HG03378 (cell line): ENCODE data around the gene DRD2.
"Not testable (repeated sequence)": the region's sequence is repeated elsewhere in the genome, so short reads cannot be mapped to it uniquely, and the experiment has no call there.

Source experiments
- ATAC-seq: cut with Tn5 transposase; IDR thresholded peaks from one replicate; pipeline ENCODE4 v1.9.1; 2021; ENCODE audit warnings: mild to moderate bottlenecking, moderate library complexity; ENCODE audit not compliant: unreplicated experiment

Gene DRD2

GRCh38 chr11:113475160-113475761, at the start of gene DRD2:
Gene DRD2 (minus strand): TSS chr11:113475398. CDS start chr11:113424651, 50,747 bp downstream.
- ATAC-seq = no peak

DNA sequence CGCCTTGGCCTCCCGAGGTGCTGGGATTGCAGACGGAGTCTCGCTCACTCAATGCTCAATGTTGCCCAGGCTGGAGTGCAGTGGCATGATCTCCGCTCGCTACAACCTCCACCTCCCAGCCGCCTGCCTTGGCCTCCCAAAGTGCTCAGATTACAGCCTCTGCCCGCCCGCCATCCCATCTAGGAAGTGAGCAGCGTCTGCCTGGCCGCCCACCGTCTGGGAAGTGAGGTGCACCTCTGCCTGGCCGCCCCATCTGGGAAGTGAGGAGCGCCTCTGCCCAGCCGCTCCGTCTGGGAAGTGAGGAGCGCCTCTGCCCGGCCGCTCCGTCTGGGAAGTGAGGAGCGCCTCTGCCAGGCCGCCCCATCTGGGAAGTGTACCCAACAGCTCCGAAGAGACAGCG, 48.7 kb upstream of the DRD2 start:
- not testable (repeated sequence) for ATAC-seq

DNA sequence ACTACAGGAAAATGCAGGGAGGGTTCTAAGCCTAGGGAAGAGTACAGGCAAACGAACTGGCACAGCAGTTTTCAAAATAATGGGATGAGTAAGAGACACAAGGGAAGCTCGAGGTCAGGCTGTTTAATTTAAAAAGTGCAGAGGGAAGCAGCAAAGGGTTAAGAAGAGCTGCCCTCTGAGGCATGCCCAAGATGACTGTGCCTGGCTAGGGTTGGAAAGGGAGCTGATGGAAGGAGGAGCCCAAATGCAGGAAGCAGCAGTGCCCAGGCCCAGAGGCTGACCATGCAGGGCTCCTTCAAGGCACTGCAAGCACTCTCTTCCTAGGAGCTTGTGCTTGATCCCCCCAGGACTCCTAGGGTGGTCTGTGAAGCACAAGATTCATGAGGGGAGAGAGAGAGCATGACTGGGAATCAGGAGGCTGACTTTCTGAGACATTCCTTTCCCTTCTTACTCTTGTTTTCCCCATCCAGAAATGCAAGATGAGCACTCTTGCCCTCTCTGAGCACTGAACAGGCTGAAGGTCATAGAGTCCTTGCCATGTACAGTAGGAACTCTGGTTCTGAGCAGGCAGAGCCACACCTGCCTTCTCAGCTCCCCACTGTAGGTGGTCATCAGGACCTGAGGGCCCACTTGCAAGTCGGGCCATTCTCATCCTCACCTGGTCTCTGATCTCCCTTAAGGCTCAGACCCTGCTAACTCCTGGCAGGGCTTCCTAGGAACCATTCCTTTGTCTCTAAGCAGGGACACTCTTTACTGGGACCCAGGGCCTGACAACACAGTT, 46.7 kb upstream of the DRD2 start:
- ATAC-seq = no peak

- no peak for ATAC-seq
These were observed 44.9 kb upstream of the DRD2 start for GRCh38 chr11:113519989-113520613.

DNA sequence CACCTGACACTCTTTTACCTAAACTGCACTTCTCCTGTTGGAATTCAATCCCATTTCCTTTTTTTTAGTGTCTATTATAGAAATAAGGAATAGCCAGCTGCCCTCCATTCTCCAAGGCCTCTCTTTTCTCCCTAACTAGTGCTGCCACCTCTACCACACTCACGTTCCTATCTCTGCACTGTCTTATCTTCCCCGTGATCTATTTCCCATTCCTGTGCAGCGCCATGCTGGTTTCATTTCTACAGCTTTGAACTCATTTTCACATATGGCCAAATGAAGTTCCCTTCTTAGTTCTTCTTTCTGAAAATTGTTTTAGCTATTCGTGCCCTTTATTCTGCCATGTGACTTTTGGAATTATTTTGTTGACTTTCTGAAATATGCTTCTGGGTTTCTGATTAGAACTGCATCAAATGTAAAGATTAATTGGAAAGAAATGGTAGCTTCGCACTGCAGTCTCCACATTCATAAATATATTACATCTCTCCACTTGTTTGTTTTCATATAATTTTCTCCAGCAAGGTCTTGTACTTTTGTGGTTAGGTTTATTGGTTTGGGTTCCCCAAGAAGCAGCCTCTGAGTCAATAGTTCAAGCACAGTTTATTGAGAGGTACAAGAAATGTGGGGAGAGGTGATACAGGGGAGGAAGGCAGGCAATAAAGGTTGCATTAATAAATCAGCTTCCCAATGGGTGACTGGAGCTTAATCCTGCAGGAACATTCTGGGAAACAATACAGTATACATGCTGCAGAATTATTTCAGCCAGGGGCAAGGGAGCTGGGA, 43.7 kb upstream of the DRD2 start:
- ATAC-seq = no peak

- ATAC-seq = no peak
These were observed 42.2 kb upstream of the DRD2 start for GRCh38 chr11:113517361-113517760.

DNA sequence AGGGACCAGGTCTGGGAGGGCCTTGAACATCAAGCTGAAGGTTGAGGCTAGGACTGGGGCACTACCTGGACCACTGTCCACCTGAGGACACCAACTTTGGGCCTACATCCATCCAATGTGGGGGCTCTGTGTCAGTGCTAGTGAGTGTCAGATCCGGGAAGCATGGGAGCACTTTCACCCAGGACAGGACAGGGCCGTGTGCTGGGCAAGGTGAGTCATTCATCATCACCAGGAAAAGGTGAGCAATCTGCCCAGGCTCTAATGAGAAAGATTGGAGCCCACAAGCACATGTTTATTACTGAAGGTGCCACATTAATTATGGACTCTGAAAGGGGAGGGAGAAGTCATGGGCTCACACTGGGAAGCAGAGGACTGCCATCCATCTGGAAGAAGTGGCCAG, 39.7 kb upstream of the DRD2 start:
- no peak for ATAC-seq

- ATAC-seq = no peak
These were observed 32.1 kb upstream of the DRD2 start for GRCh38 chr11:113507341-113507740.

- ATAC-seq = no peak
These were observed 31.7 kb upstream of the DRD2 start for GRCh38 chr11:113506893-113507292.

GRCh38 chr11:113506461-113506860, 31.3 kb upstream of the DRD2 start:
- ATAC-seq = no peak

DNA sequence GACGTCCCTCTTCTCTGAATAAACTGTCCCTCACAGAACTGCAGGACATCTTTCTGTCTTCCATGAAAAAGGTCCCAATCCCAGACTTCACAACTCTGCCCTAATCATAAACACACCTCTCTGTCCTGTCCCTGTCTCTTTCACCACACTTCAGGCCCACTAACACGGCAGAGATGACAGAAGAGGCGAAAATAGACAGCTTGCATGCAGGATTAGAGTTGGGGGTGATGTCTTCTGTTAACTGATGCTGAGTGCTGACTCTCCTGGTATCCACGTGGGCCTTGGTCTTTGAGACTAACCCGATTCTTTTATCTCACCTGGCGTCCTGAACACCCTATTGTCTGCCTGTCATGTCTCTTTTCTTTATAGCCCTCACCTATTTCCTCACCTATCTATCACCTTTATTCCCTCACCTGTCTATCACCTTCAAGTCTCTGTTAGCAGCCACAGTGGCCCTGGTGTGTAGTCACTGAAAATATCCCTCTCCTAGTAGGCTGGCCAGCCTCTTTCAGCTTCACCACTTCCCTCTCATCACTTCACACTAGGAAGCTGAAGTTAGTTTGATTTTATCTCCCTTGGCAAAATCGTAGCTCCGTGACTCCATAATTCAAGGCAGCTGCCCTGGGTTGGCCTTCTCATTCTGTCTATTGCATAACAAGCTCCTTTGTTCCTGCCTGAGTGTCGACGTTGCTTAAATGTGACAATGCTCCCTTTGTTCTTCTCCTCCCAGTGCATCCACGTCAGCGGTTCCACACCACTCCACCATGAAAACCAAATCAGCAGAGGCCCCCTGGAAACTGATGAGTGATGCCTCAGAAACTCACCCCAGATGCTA, 30.6 kb upstream of the DRD2 start:
- ATAC-seq = no peak

GRCh38 chr11:113505046-113505445, 29.8 kb upstream of the DRD2 start:
- no peak for ATAC-seq

DNA sequence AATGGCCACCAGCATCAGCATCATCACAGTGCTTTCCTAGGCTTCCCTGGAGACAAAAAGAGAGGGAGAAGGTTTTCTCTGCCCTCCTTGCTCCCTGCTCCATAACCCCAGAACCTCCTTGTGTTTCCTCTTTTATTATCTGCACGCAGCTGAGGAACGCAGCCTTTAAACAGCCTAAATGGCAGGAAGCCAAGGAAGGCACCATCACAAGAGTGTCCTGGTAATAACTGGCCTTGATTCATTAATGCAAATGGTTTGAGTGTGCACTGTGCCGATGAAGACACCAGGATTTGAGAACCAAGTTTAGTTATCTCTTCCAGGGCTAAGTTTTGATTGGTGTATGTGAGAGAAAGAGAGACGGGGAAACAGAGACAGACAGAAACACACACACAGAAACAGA, 29.4 kb upstream of the DRD2 start:
- ATAC-seq = no peak

GRCh38 chr11:113504071-113504470, 28.9 kb upstream of the DRD2 start:
- no peak for ATAC-seq

- no peak for ATAC-seq
These were observed 22.1 kb upstream of the DRD2 start for GRCh38 chr11:113497066-113497910.

DNA sequence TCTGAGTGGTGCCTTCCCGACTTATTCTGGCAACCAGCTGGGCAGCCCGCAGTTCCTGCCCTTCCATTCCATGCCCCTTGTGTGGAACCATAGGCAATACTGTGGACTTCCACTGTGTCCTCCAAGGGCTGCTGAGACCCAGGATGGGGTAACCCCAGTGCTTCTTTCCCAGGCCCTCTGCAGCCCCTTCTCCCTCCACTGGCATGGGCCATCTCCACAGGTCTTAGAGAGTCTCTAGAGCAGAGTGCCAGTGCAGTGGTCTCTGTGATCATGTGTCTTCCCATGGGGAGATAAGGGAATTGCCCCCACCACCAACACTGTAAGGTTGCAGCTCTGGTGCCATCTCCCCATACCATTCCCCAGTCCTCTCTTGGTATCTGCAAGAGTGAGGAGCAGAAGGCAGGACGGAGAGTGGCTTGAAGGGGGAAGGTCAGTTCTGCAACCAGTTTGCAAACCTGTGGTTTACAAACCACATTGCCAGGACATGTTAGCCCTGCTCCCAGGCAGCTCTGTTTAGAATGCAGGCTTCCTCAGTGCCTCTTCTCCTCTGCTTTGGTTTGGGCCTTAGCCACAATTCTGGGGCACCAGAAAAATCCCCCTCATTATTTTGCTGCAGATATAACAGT, 20.9 kb upstream of the DRD2 start:
- ATAC-seq = no peak

GRCh38 chr11:113494021-113494420, 18.8 kb upstream of the DRD2 start:
- ATAC-seq = no peak

- ATAC-seq = no peak
These were observed 18.0 kb upstream of the DRD2 start for GRCh38 chr11:113493206-113493605.

- no peak for ATAC-seq
These were observed 13.7 kb upstream of the DRD2 start for GRCh38 chr11:113488931-113489351.
